Endothelial cell of umbilical vein (primary cell): ENCODE results near the gene HK3. TPM values are rescaled to one million over a fixed set of nuclear protein-coding genes. Genes with fewer than 3 reads are reported as not detected.

Source experiments
- Bru-seq: library from RNA; stranded (reverse); fragments of 400-500 nt; gene quantifications from one replicate; lab custom pipeline; 2021; lab: Mats Ljungman, UMichigan
- BruChase-seq, 2 experiments: library from RNA; stranded (reverse); fragments of 400-500 nt; gene quantifications; one replicate each; lab custom pipeline; 2021; lab: Mats Ljungman, UMichigan
- BruUV-seq: library from RNA; stranded (reverse); fragments of 400-500 nt; replicated peaks from 2 replicates; lab custom pipeline; 2021; lab: Mats Ljungman, UMichigan
- CTCF ChIA-PET: fragments of 300-600, 350-600 bp; sonication (Branson Sonifier 250); formaldehyde crosslinking; loops from one replicate; lab custom pipeline; 2021; ENCODE audit warnings: antibody characterized with exemption, inconsistent platforms; lab: Charles Lee
- POLR2A ChIA-PET: fragments of 300-600, 350-600 bp; sonication (Branson Sonifier 250); formaldehyde crosslinking; loops from one replicate; lab custom pipeline; 2021; ENCODE audit warnings: antibody characterized with exemption, inconsistent platforms; lab: Charles Lee
- DNase-seq: peaks from one replicate; pipeline ENCODE4 v3.0.0-alpha.2; 2011; ENCODE audit warnings: low read depth, low spot score
- FAIRE-seq: peaks from 2 replicates; lab custom pipeline; 2011; peaks lifted over from hg19 to GRCh38; lab: Jason Lieb, UNC
- H2AFZ ChIP-seq: 2 replicates; pipeline ENCODE4 v1.6.0; 2012; ENCODE audit warnings: low read depth, low read length, control low read depth, inconsistent platforms
- H3K27ac ChIP-seq: 2 replicates; pipeline ENCODE4 v1.5.1; 2011; ENCODE audit warnings: low read depth, mild to moderate bottlenecking, control low read depth, low read length, moderate library complexity; ENCODE audit not compliant: insufficient read depth
- H3K27me3 ChIP-seq, 2 experiments: 2 replicates each; pipeline versions ENCODE4 v1.6.0 to v1.6.1; 2011; ENCODE audit warnings: low read length in 2 of 2, mixed read lengths in 1 of 2; ENCODE audit not compliant: control insufficient read depth in 2 of 2, insufficient read depth in 2 of 2
- H3K36me3 ChIP-seq, 2 experiments: 2 replicates in 1 of 2; 3 replicates in 1 of 2; pipeline ENCODE4 v1.5.1; 2011; ENCODE audit warnings: low read length in 2 of 2, mild to moderate bottlenecking in 1 of 2, moderate library complexity in 1 of 2; ENCODE audit not compliant: control insufficient read depth in 2 of 2, insufficient read depth in 2 of 2; ENCODE audit errors: extremely low read depth in 1 of 2
- H3K4me1 ChIP-seq: 3 replicates; pipeline ENCODE4 v1.5.1; 2011; ENCODE audit warnings: mild to moderate bottlenecking, low read length; ENCODE audit not compliant: control insufficient read depth, insufficient read depth; ENCODE audit errors: extremely low read depth
- H3K4me2 ChIP-seq: 2 replicates; pipeline ENCODE4 v1.6.1; 2011; ENCODE audit warnings: low read length, control low read depth, mixed read lengths; ENCODE audit not compliant: insufficient read depth
- H3K4me3 ChIP-seq, 3 experiments: fragments of 200-600 bp in 1 of 3; sonication (generic), shearing (Covaris generic) in 1 of 3; replicated peaks in 1 of 3; 2 replicates each; pipeline ENCODE4 v1.5.1; 2011 to 2016; ENCODE audit warnings: control low read depth in 3 of 3, low read length in 3 of 3, mild to moderate bottlenecking in 2 of 3, inconsistent platforms in 1 of 3, low read depth in 1 of 3, moderate library complexity in 1 of 3; ENCODE audit not compliant: insufficient read depth in 1 of 3
- H3K79me2 ChIP-seq: 2 replicates; pipeline ENCODE4 v1.6.0; 2012; ENCODE audit warnings: low read length, inconsistent platforms; ENCODE audit not compliant: control insufficient read depth, insufficient read depth
- H3K9ac ChIP-seq: replicated peaks from 2 replicates; pipeline ENCODE3; 2011; ENCODE audit warnings: low read length, control low read depth; ENCODE audit not compliant: insufficient read depth; ENCODE audit errors: extremely low read depth
- H3K9me1 ChIP-seq: replicated peaks from 3 replicates; pipeline ENCODE4 v1.6.0; 2011; ENCODE audit warnings: mild to moderate bottlenecking, low read length; ENCODE audit not compliant: control insufficient read depth, insufficient read depth; ENCODE audit errors: extremely low read depth
- H3K9me3 ChIP-seq: replicated peaks from 2 replicates; pipeline ENCODE4 v1.5.1; 2012; ENCODE audit warnings: low read length, inconsistent platforms; ENCODE audit not compliant: control insufficient read depth, insufficient read depth
- H4K20me1 ChIP-seq: replicated peaks from 2 replicates; pipeline ENCODE3; 2011; ENCODE audit warnings: mild to moderate bottlenecking, low read length; ENCODE audit not compliant: control insufficient read depth, insufficient read depth; ENCODE audit errors: extremely low read depth
- CTCF ChIP-seq, 2 donors: IDR thresholded peaks; 1 replicate in 1 of 2; 2 replicates in 1 of 2; pipeline ENCODE4 v1.5.1; 2011; ENCODE audit warnings: low read length in 2 of 2, mild to moderate bottlenecking in 2 of 2, moderate library complexity in 2 of 2, control low read depth in 1 of 2, inconsistent platforms in 1 of 2, low read depth in 1 of 2; ENCODE audit not compliant: insufficient read depth in 1 of 2; ENCODE audit errors: extremely low read depth in 1 of 2
- EZH2 ChIP-seq: IDR thresholded peaks from 2 replicates; pipeline ENCODE4 v1.6.1; 2012; ENCODE audit warnings: borderline replicate concordance, low read depth, mild to moderate bottlenecking, moderate library complexity, low read length, inconsistent platforms; ENCODE audit not compliant: severe bottlenecking
- FOS ChIP-seq: IDR thresholded peaks from 2 replicates; pipeline ENCODE4 v1.6.1; 2011; ENCODE audit warnings: mild to moderate bottlenecking, low read length, moderate library complexity, borderline replicate concordance; ENCODE audit not compliant: insufficient read depth
- GATA2 ChIP-seq: IDR thresholded peaks from 2 replicates; pipeline ENCODE4 v1.7.0; 2011; ENCODE audit warnings: low read depth, mild to moderate bottlenecking, moderate library complexity, mixed read lengths, low read length; ENCODE audit not compliant: insufficient read length, insufficient read depth
- JUN ChIP-seq: IDR thresholded peaks from 2 replicates; pipeline ENCODE4 v1.6.1; 2011; ENCODE audit warnings: borderline replicate concordance, low read depth; ENCODE audit not compliant: insufficient read length, insufficient read depth
- MAX ChIP-seq: IDR thresholded peaks from 2 replicates; pipeline ENCODE4 v1.6.1; 2011; ENCODE audit not compliant: insufficient read depth, insufficient read length
- MYC ChIP-seq: IDR thresholded peaks from one replicate; pipeline ENCODE4 v1.6.1; 2011; ENCODE audit warnings: mild to moderate bottlenecking, low read depth, low read length
- POLR2A ChIP-seq: IDR thresholded peaks from 2 replicates; pipeline ENCODE4 v1.6.1; 2012; ENCODE audit warnings: low read depth, mild to moderate bottlenecking, control low read depth, low read length
- POLR2AphosphoS5 ChIP-seq: IDR thresholded peaks from 2 replicates; pipeline ENCODE4 v1.6.1; 2012; ENCODE audit warnings: low read depth, mild to moderate bottlenecking, control low read depth, low read length, moderate library complexity; ENCODE audit not compliant: insufficient read depth
- dilution Hi-C: fragments of 300-500 bp; cut with MboI; formaldehyde crosslinking; loops from one replicate; pipeline ENCODE4 v1.15.0; 2019; ENCODE audit warnings: low sequenced_read_pairs; ENCODE audit not compliant: extremely low pct_ligation_motif_present
- intact Hi-C: fragments of 100-400 bp; cut with micrococcal nuclease; formaldehyde crosslinking; loops from one replicate; pipeline ENCODE4 v1.10.0; 2022
- long read RNA-seq: library from polyadenylated mRNA; stranded (forward); transcript quantifications from one replicate; pipeline ENCODE4 v2.0.0, GENCODE V29; 2021
- polyA minus RNA-seq, 3 experiments: library from RNA; depleted of rRNA, polyadenylated mRNA; stranded (reverse); fragments of >200 nt; gene quantifications; 1 replicate in 1 of 3; 2 replicates in 2 of 3; pipeline ENCODE4 v1.2.3, GENCODE V29; 2011
- polyA plus RNA-seq, 4 experiments: library from polyadenylated mRNA; depleted of rRNA in 3 of 4; stranded (reverse) in 3 of 4; unstranded in 1 of 4; fragments of >200 nt; gene quantifications; 2 replicates each; pipeline versions ENCODE4 v1.2.1 to v1.2.3, GENCODE V29; 2011 to 2012; ENCODE audit warnings: missing spikeins in 1 of 4
- total RNA-seq: library from RNA; stranded (reverse); gene quantifications from 2 replicates; pipeline ENCODE4 v1.2.3, GENCODE V29; 2021

HK3 gene, protein sequence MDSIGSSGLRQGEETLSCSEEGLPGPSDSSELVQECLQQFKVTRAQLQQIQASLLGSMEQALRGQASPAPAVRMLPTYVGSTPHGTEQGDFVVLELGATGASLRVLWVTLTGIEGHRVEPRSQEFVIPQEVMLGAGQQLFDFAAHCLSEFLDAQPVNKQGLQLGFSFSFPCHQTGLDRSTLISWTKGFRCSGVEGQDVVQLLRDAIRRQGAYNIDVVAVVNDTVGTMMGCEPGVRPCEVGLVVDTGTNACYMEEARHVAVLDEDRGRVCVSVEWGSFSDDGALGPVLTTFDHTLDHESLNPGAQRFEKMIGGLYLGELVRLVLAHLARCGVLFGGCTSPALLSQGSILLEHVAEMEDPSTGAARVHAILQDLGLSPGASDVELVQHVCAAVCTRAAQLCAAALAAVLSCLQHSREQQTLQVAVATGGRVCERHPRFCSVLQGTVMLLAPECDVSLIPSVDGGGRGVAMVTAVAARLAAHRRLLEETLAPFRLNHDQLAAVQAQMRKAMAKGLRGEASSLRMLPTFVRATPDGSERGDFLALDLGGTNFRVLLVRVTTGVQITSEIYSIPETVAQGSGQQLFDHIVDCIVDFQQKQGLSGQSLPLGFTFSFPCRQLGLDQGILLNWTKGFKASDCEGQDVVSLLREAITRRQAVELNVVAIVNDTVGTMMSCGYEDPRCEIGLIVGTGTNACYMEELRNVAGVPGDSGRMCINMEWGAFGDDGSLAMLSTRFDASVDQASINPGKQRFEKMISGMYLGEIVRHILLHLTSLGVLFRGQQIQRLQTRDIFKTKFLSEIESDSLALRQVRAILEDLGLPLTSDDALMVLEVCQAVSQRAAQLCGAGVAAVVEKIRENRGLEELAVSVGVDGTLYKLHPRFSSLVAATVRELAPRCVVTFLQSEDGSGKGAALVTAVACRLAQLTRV
- not detected in 2 replicates for total RNA-seq
- not detected in 2 replicates for polyA plus RNA-seq
- 0.03 TPM in 1 of 2 replicates, not detected in the other for polyA plus RNA-seq (2011; cell fraction: cytosol; rRNA removed)
- 0.28 and 0.50 TPM in 2 replicates for polyA plus RNA-seq (2011; cell fraction: nucleus; rRNA removed)
- polyA plus RNA-seq (2012): not detected in 2 replicates
- polyA minus RNA-seq: not detected in 2 replicates
- not detected for polyA minus RNA-seq (2011; cell fraction: cytosol; rRNA and poly(A)+ RNA removed)
- not detected in 2 replicates for polyA minus RNA-seq (2011; cell fraction: nucleus; rRNA and poly(A)+ RNA removed)
- percentile 20 among the genes with signal in this experiment for Bru-seq, nascent RNA
- BruChase-seq, experiment 1, labeled RNA remaining after a 6-hour chase: percentile 35 among the genes with signal in this experiment
- BruChase-seq, experiment 2, labeled RNA remaining after a 2-hour chase: percentile 22 among the genes with signal in this experiment
- long read RNA-seq: 0 reads

GRCh38 chr5:176899296-176899891 is at the start of gene HK3:
TSS of gene HK3 (minus strand) at chr5:176899346. CDS start at chr5:176896159, 3,187 bp downstream.
- Histone ChIP-seq H3K9ac (no peak within 1 kb of the TSS), H3K4me2 (peak within 1 kb of the TSS; percentile 5), H3K27me3 (no peaks in the 10 kb centered on the region), H3K36me3 (peaks cover 7 to 21% of the 10 kb centered on the region in 2 experiments), H4K20me1 (no peaks in the 10 kb centered on the region), H3K9me1 (no peaks in the 10 kb centered on the region), H3K79me2 (no peaks in the 10 kb centered on the region), H3K4me1 (peaks cover 11% of the 10 kb centered on the region), H3K27ac (no peak within 1 kb of the TSS), H3K9me3 (no peaks in the 10 kb centered on the region), H2AFZ (no peak within 1 kb of the TSS), H3K4me3 (no peak within 1 kb of the TSS)
- TSS peak; percentile 13 for BruUV-seq
- FAIRE-seq: peak; percentile 75
- peak; percentile 22 for DNase-seq
- TF ChIP-seq EZH2 (no peak), JUN (no peak), CTCF (IDR thresholded peaks at IDR 0.05; ENCODE audit: extremely low read depth in 1 of 2, insufficient read depth in 1 of 2, low read depth in 1 of 2, low read length in 2 of 2) (no peak), POLR2A (no peak), FOS (no peak), GATA2 (no peak), MYC (no peak), MAX (no peak), POLR2AphosphoS5 (no peak)
- ChIA-PET CTCF (interaction anchor here (1.0 to 7.3 kb wide), 2 partner anchors 12 to 239 kb away, joined by 3 to 42 read pairs; no protein-coding TSS in a partner anchor), POLR2A (interaction anchor here (0.5 kb wide), 1 partner anchor 120 kb away, joined by 4 read pairs; no protein-coding TSS in a partner anchor)
- dilution Hi-C loops: no loop called here
- intact Hi-C loops: no loop called here
